GM19238 (cell line): ENCODE data around the gene ZFPM1.

Experiments
- DNase-seq: peaks from one replicate; pipeline ENCODE4 v3.0.0; 2011; ENCODE audit warnings: low spot score; ENCODE audit not compliant: insufficient read length

Gene ZFPM1

GRCh38 chr16:88448461-88449266 is 4.4 kb upstream of the ZFPM1 start:
- no peak for DNase-seq

- no peak for DNase-seq
These were observed 3.9 kb upstream of the ZFPM1 start for GRCh38 chr16:88449267-88449561.

GRCh38 chr16:88451586-88452481 is 1.2 kb upstream of the ZFPM1 start:
- DNase-seq: no peak

- peak; percentile 98 for DNase-seq
These were observed 431 bp upstream of the ZFPM1 start for GRCh38 chr16:88452482-88453216.

- DNase-seq: peak; percentile 50
These were observed 787 bp downstream of the ZFPM1 start for GRCh38 chr16:88453611-88454522.

- peak; percentile 67 for DNase-seq
These were observed 1.5 kb downstream of the ZFPM1 start for GRCh38 chr16:88454523-88454947.

- DNase-seq: peak; percentile 96
These were observed 2.7 kb downstream of the ZFPM1 start for GRCh38 chr16:88455610-88456355.

- DNase-seq: peak; percentile 50
These were observed 3.5 kb downstream of the ZFPM1 start for GRCh38 chr16:88456356-88457292.

DNA sequence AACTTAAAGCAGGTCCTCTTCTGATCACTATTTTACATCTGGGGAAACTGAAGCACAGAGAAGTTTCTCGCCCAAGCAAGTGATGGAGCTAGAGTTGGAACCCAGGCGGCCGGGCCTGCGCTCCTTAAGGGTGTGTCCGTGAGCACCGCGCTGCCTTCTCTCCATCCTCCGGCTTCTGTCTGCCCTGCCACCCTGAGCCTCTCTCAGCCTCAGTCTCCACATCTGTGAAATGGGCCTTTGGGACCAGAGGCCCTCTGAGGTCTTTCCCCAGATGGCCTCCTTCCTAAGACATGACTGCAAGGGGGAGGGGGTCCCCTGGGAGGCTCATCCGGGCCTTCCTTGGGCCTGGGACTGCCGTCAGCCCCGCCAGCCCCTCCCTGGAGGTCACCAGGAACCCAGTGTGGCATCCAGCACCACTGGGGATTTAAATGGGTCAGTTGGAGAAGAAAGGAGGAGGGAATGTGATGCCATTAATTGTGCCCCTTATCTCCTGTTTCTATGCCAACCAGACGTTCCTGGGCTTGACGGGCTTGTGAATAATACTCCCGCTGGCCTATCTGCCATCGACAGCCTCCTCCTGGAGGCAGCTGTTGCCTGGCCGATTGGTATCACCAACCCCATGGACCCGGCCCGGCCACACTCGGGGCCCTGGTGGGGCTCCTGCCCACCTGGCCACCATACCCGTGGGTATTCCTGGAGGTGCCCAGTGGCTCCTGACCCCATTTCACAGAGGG is 5.1 kb downstream of the ZFPM1 start:
- no peak for DNase-seq

DNA sequence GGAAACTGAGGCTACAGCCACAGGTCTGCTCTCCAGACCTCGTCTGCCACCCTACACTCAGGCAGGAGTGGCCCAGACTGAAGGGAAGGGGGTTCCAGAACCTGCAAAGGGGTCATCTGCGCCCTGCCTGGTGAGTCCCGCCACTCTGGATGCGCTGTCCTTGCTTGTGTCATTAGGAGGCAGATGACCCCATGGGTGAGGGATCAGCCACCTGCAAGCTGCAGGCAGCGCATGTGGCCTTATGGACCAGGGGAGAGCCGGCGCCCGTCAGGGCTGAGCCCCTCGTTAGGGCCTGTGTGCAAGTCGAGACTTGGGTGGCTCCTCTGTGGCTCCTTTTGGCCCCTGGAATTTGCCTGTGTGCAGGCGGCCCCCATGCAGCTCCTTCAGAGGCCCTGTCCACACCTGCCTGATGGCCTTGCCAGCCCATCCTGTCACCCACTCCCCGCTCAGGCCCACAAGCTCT is 5.7 kb downstream of the ZFPM1 start:
- DNase-seq: no peak

GRCh38 chr16:88459366-88460073 is 6.4 kb downstream of the ZFPM1 start:
- no peak for DNase-seq

DNA sequence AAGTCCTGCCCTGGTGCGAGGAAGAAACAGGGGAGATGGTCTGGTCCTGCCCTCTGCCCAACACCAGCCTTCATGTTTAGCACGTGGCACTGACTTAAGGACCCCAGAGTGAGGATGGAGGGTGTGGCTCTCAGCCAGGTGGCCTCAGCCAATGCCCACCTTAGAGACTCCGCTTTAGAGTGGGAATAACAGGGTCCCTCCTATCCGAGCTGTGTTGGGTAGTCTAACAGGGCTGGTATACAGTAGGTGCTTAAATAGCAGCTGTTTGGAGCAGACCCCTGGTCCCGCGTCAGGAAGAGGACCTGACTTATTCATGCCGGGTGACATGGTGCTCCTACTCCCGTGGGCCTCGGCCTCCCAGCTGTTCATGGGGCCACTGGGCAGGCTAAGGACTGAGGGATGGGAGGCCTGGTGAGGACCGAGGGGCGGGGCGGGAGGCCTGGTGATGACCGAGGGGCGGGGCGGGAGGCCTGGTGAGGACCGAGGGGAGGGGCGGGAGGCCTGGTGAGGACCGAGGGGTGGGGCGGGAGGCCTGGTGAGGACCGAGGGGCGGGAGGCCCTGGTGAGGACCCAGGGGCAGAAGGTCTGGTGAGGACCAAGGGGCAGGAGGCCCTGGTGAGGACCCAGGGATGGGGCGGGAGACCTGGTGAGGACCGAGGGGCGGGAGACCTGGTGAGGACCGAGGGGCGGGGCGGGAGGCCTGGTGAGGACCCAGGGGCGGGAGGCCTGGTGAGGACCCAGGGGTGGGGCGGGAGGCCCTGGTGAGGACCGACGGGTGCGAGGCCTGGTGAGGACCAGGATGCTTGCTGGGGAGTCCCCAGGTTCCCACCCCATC is 7.6 kb downstream of the ZFPM1 start:
- DNase-seq: no peak

- no peak for DNase-seq
These were observed 8.5 kb downstream of the ZFPM1 start for GRCh38 chr16:88461331-88462269.

DNA sequence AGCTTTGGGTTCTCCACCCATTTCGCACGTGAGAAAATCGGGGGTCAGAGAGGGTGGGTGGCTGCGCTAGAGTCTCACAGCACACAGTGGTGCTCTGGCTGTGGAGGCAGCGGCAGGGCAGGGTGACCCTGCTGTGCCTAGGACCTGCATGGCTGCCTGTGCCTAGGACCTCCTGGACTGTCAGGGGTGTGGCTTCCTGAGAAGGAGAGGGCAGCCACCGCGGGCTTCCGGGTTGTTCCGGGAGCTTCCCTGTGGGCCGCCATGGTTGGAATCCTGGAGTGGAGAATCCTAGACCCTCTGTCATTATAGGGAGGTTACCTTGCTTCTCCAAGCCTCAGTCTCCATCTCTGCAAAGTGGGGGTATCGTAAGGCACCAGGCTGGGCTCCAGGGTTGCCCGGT is 9.3 kb downstream of the ZFPM1 start:
- no peak for DNase-seq

- no peak for DNase-seq
These were observed 10.3 kb downstream of the ZFPM1 start for GRCh38 chr16:88463411-88463810.
